ENCODE measurements around the gene UFC1. TPM values are rescaled to one million over a fixed set of nuclear protein-coding genes. Genes with fewer than 3 reads are reported as not detected.

The UFC1 gene
- total and polyA plus RNA-seq, 2 of the 13 experiments (the other 11 are each of a cell fraction or from before 2014, with no cell fraction given): 72.8 to 85.2 TPM

- TF ChIP-seq PBX2 (CRISPR knock-in tag; IDR thresholded peaks at IDR 0.05) (peak; percentile 53), ZNF121 (CRISPR knock-in tag; IDR thresholded peaks at IDR 0.05) (no peak), U2AF1 (optimal IDR thresholded peaks at IDR 0.05; ENCODE audit: low read depth, low read length) (peak; percentile 40), CENPX (CRISPR knock-in tag; IDR thresholded peaks at IDR 0.05) (no peak), ZNF564 (CRISPR knock-in tag; IDR thresholded peaks at IDR 0.05) (no peak), SRSF4 (IDR thresholded peaks at IDR 0.05; ENCODE audit: low read depth, low read length, poor library complexity, severe bottlenecking) (no peak), DNMT3B (CRISPR knock-in tag; conservative IDR thresholded peaks at IDR 0.05) (no peak), NCOA5 (CRISPR knock-in tag; IDR thresholded peaks at IDR 0.05) (no peak), HHEX (CRISPR knock-in tag; IDR thresholded peaks at IDR 0.05) (no peak), SAP130 (CRISPR knock-in tag; IDR thresholded peaks at IDR 0.05; ENCODE audit: low read depth) (peak; percentile 35; the same call in 1 of the 2 replicates), CEBPZ (IDR thresholded peaks at IDR 0.05; ENCODE audit: low read length) (no peak), ZNF468 (CRISPR knock-in tag; IDR thresholded peaks at IDR 0.05) (0 out of 2 replicates have a peak, but pooled peaks have one; percentile 43), SIN3A (IDR thresholded peaks at IDR 0.05; ENCODE audit: borderline replicate concordance, low read depth, low read length) (peak; percentile 66; the same call in 1 of the 2 replicates), MYPOP (CRISPR knock-in tag; IDR thresholded peaks at IDR 0.05) (no peak), SP2 (CRISPR knock-in tag; IDR thresholded peaks at IDR 0.05) (peak; percentile 10; the same call in 1 of the 2 replicates), RXRA (CRISPR knock-in tag; IDR thresholded peaks at IDR 0.05) (no peak), POLR2AphosphoS5 (IDR thresholded peaks at IDR 0.05; ENCODE audit: low read depth, low read length) (peak; percentile 52; the same call in 1 of the 2 replicates), ZBTB2 (CRISPR knock-in tag; IDR thresholded peaks at IDR 0.05; ENCODE audit: low read depth) (no peak), SP140L (CRISPR knock-in tag; IDR thresholded peaks at IDR 0.05; ENCODE audit: borderline replicate concordance) (no peak), ZNF570 (CRISPR knock-in tag; IDR thresholded peaks at IDR 0.05; ENCODE audit: borderline replicate concordance) (no peak), DRAP1 (CRISPR knock-in tag; IDR thresholded peaks at IDR 0.05) (peak; percentile 80), SIN3B (IDR thresholded peaks at IDR 0.05; ENCODE audit: low read length) (peak; percentile 66; the same call in 1 of the 2 replicates), ZNF501 (CRISPR knock-in tag; IDR thresholded peaks at IDR 0.05) (no peak), POLR2G (IDR thresholded peaks at IDR 0.05; ENCODE audit: low read depth, low read length) (peak; percentile 74), ARID2 (CRISPR knock-in tag; IDR thresholded peaks at IDR 0.05; ENCODE audit: borderline replicate concordance) (peak; percentile 39; the same call in 1 of the 2 replicates)
Observed at GRCh38 chr1:161198897-161199431, 45.2 kb downstream of the UFC1 start, which contains the start of gene ADAMTS4 (continued).

Measured in HepG2 (cell line).